ENCODE measurements around the gene GRIFIN.

Gene GRIFIN

GRCh38 chr7:2504889-2505375 is 28.7 kb upstream of the GRIFIN start:
- no peaks in the 10 kb centered on the region for H3K9me2 ChIP-seq (ENCODE audit: low read depth, low read length)
- no peak overlapping the region for H3K27ac ChIP-seq (ENCODE audit: low read depth, low read length, poor library complexity, severe bottlenecking)
- no peak overlapping the region for H3K4me3 ChIP-seq (ENCODE audit: low read depth, low read length, poor library complexity, severe bottlenecking)
- TF ChIP-seq EZH2 (IDR thresholded peaks at IDR 0.05; ENCODE audit: borderline replicate concordance, low read length): no peak
- TF ChIP-seq, protein P1, sequence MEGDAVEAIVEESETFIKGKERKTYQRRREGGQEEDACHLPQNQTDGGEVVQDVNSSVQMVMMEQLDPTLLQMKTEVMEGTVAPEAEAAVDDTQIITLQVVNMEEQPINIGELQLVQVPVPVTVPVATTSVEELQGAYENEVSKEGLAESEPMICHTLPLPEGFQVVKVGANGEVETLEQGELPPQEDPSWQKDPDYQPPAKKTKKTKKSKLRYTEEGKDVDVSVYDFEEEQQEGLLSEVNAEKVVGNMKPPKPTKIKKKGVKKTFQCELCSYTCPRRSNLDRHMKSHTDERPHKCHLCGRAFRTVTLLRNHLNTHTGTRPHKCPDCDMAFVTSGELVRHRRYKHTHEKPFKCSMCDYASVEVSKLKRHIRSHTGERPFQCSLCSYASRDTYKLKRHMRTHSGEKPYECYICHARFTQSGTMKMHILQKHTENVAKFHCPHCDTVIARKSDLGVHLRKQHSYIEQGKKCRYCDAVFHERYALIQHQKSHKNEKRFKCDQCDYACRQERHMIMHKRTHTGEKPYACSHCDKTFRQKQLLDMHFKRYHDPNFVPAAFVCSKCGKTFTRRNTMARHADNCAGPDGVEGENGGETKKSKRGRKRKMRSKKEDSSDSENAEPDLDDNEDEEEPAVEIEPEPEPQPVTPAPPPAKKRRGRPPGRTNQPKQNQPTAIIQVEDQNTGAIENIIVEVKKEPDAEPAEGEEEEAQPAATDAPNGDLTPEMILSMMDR (IDR thresholded peaks at IDR 0.05; ENCODE audit: low read length): no peak
- H3K4me2 ChIP-seq (ENCODE audit: low read length): no peak overlapping the region
- H4K20me1 ChIP-seq (ENCODE audit: insufficient read depth, low read length): no peaks in the 10 kb centered on the region
- no peak overlapping the region for H3K9ac ChIP-seq (ENCODE audit: low read length)
- H3F3A ChIP-seq (ENCODE audit: insufficient read depth, low read length): no peaks in the 10 kb centered on the region
- H2AFZ ChIP-seq (ENCODE audit: low read length): no peak overlapping the region
- peaks cover 15% of the 10 kb centered on the region for H3K4me1 ChIP-seq (ENCODE audit: insufficient read depth, low read length, severe bottlenecking)
- H3K9me3 ChIP-seq (ENCODE audit: low read length): no peaks in the 10 kb centered on the region
- peaks cover 11% of the 10 kb centered on the region for H3K27me3 ChIP-seq (ENCODE audit: insufficient read depth, low read length)
- no peaks in the 10 kb centered on the region for H3K79me2 ChIP-seq (ENCODE audit: insufficient read depth, low read length)
- no peaks in the 10 kb centered on the region for H3K36me3 ChIP-seq (ENCODE audit: insufficient read depth, low read length)

GRCh38 chr7:2504128-2504888 is 28.1 kb upstream of the GRIFIN start:
- Histone ChIP-seq H4K20me1 (ENCODE audit: insufficient read depth, low read length) (no peaks in the 10 kb centered on the region), H3F3A (ENCODE audit: insufficient read depth, low read length) (no peaks in the 10 kb centered on the region), H3K79me2 (ENCODE audit: insufficient read depth, low read length) (no peaks in the 10 kb centered on the region), H3K9me3 (ENCODE audit: low read length) (no peaks in the 10 kb centered on the region), H3K4me2 (ENCODE audit: low read length) (no peak overlapping the region), H3K4me1 (ENCODE audit: insufficient read depth, low read length, severe bottlenecking) (peaks cover 9% of the 10 kb centered on the region), H3K27me3 (ENCODE audit: insufficient read depth, low read length) (peaks cover 11% of the 10 kb centered on the region), H3K9ac (ENCODE audit: low read length) (no peak overlapping the region), H3K27ac (ENCODE audit: low read depth, low read length, poor library complexity, severe bottlenecking) (no peak overlapping the region), H3K4me3 (ENCODE audit: low read depth, low read length, poor library complexity, severe bottlenecking) (no peak overlapping the region), H2AFZ (ENCODE audit: low read length) (no peak overlapping the region), H3K36me3 (ENCODE audit: insufficient read depth, low read length) (no peaks in the 10 kb centered on the region), H3K9me2 (ENCODE audit: low read depth, low read length) (no peaks in the 10 kb centered on the region)
- TF ChIP-seq, protein P1 (IDR thresholded peaks at IDR 0.05; ENCODE audit: low read length): no peak
- TF ChIP-seq EZH2 (IDR thresholded peaks at IDR 0.05; ENCODE audit: borderline replicate concordance, low read length): no peak

- Histone ChIP-seq H3K4me1 (ENCODE audit: insufficient read depth, low read length, severe bottlenecking) (no peaks in the 10 kb centered on the region), H3K9me2 (ENCODE audit: low read depth, low read length) (no peaks in the 10 kb centered on the region), H3K27me3 (ENCODE audit: insufficient read depth, low read length) (peaks cover 11% of the 10 kb centered on the region), H3K36me3 (ENCODE audit: insufficient read depth, low read length) (no peaks in the 10 kb centered on the region), H3K27ac (ENCODE audit: low read depth, low read length, poor library complexity, severe bottlenecking) (no peak overlapping the region), H2AFZ (ENCODE audit: low read length) (no peak overlapping the region), H3F3A (ENCODE audit: insufficient read depth, low read length) (no peaks in the 10 kb centered on the region), H3K9me3 (ENCODE audit: low read length) (no peaks in the 10 kb centered on the region), H3K4me3 (ENCODE audit: low read depth, low read length, poor library complexity, severe bottlenecking) (no peak overlapping the region), H4K20me1 (ENCODE audit: insufficient read depth, low read length) (no peaks in the 10 kb centered on the region), H3K4me2 (ENCODE audit: low read length) (no peak overlapping the region), H3K79me2 (ENCODE audit: insufficient read depth, low read length) (no peaks in the 10 kb centered on the region), H3K9ac (ENCODE audit: low read length) (no peak overlapping the region)
- TF ChIP-seq, protein P1 (IDR thresholded peaks at IDR 0.05; ENCODE audit: low read length): no peak
- TF ChIP-seq EZH2 (IDR thresholded peaks at IDR 0.05; ENCODE audit: borderline replicate concordance, low read length): no peak
These were observed 27.1 kb upstream of the GRIFIN start for GRCh38 chr7:2503056-2503941.
